HEK293 (cell line): Measurements from ENCODE around the gene NRG2.

Experiments
- CTCF ChIA-PET: fragments of 350-600 bp; formaldehyde crosslinking; extraction: SDS; loops from one replicate; lab custom pipeline; 2021; ENCODE audit warnings: antibody characterized with exemption; lab: Yijun Ruan, JAX
- POLR2A ChIA-PET: fragments of 300-600 bp; formaldehyde crosslinking; extraction: SDS; loops from one replicate; lab custom pipeline; 2020; ENCODE audit warnings: antibody characterized with exemption, inconsistent platforms; lab: Yijun Ruan, JAX
- H3K27ac ChIP-seq: fragments of 200-500 bp; sonication (Bioruptor generic); 2 replicates; pipeline ENCODE4 v1.5.1; 2014; ENCODE audit warnings: low read depth, low read length, control low read depth, inconsistent platforms; ENCODE audit errors: extremely low read depth
- H3K36me3 ChIP-seq, 2 experiments: fragments of 200-500 bp in 1 of 2; sonication (Bioruptor generic) in 1 of 2; 1 replicate in 1 of 2; 2 replicates in 1 of 2; pipeline ENCODE4 v1.5.1; 2014 to 2017; ENCODE audit warnings: inconsistent platforms in 2 of 2, low read length in 2 of 2; ENCODE audit not compliant: control insufficient read depth in 2 of 2, insufficient read depth in 1 of 2
- H3K4me1 ChIP-seq: fragments of 200-500 bp; sonication (Bioruptor generic); 2 replicates; pipeline ENCODE4 v1.5.1; 2014; ENCODE audit warnings: mild to moderate bottlenecking, low read length, inconsistent platforms; ENCODE audit not compliant: control insufficient read depth, insufficient read depth
- H3K4me3 ChIP-seq: 2 replicates; pipeline ENCODE4 v1.5.1; 2011; ENCODE audit warnings: low read depth, mild to moderate bottlenecking, control low read depth, low read length, moderate library complexity
- H3K9me3 ChIP-seq: fragments of 200-500 bp; sonication (Bioruptor generic); 2 replicates; pipeline ENCODE4 v1.5.1; 2014; ENCODE audit warnings: low read depth, low read length, inconsistent platforms; ENCODE audit not compliant: control insufficient read depth, insufficient read depth
- CTCF ChIP-seq: fragments of 450-650 bp; formaldehyde crosslinking; IDR thresholded peaks from 2 replicates; pipeline ENCODE4 v1.5.1; 2016; ENCODE audit warnings: missing biosample characterization, missing genetic modification characterization
- KLF9 ChIP-seq: fragments of 450-650 bp; formaldehyde crosslinking; IDR thresholded peaks from 2 replicates; pipeline ENCODE4 v1.5.1; 2016; ENCODE audit warnings: missing biosample characterization, missing genetic modification characterization, low read depth
- MYNN ChIP-seq: fragments of 450-650 bp; formaldehyde crosslinking; IDR thresholded peaks from 2 replicates; pipeline ENCODE4 v1.5.1; 2016; ENCODE audit warnings: missing biosample characterization, missing genetic modification characterization, borderline replicate concordance
- PRDM10 ChIP-seq: fragments of 450-650 bp; formaldehyde crosslinking; IDR thresholded peaks from 2 replicates; pipeline ENCODE4 v1.5.1; 2016; ENCODE audit warnings: missing biosample characterization, missing genetic modification characterization
- YY1 ChIP-seq: fragments of 450-650 bp; formaldehyde crosslinking; IDR thresholded peaks from 2 replicates; pipeline ENCODE4 v1.5.1; 2018; ENCODE audit warnings: missing biosample characterization, missing genetic modification characterization
- ZBTB48 ChIP-seq: fragments of 450-650 bp; formaldehyde crosslinking; IDR thresholded peaks from 2 replicates; pipeline ENCODE4 v1.5.1; 2016; ENCODE audit warnings: missing biosample characterization, missing genetic modification characterization
- ZNF23 ChIP-seq: fragments of 450-650 bp; formaldehyde crosslinking; IDR thresholded peaks from 2 replicates; pipeline ENCODE4 v1.5.1; 2016; ENCODE audit warnings: missing biosample characterization, missing genetic modification characterization, borderline replicate concordance
- ZNF24 ChIP-seq: fragments of 450-650 bp; formaldehyde crosslinking; IDR thresholded peaks from 2 replicates; pipeline ENCODE4 v1.5.1; 2016; ENCODE audit warnings: missing biosample characterization, missing genetic modification characterization
- ZNF423 ChIP-seq: fragments of 450-650 bp; formaldehyde crosslinking; IDR thresholded peaks from 2 replicates; pipeline ENCODE4 v1.5.1; 2016; ENCODE audit warnings: missing biosample characterization, missing genetic modification characterization
- ZNF449 ChIP-seq: fragments of 450-650 bp; formaldehyde crosslinking; IDR thresholded peaks from 2 replicates; pipeline ENCODE4 v1.5.1; 2017; ENCODE audit warnings: missing biosample characterization, mild to moderate bottlenecking, missing genetic modification characterization, moderate library complexity
- ZNF48 ChIP-seq: fragments of 450-650 bp; formaldehyde crosslinking; IDR thresholded peaks from 2 replicates; pipeline ENCODE4 v1.5.1; 2016; ENCODE audit warnings: missing biosample characterization, missing genetic modification characterization
- ZNF558 ChIP-seq: fragments of 450-650 bp; formaldehyde crosslinking; IDR thresholded peaks from 2 replicates; pipeline ENCODE4 v1.5.1; 2016; ENCODE audit warnings: missing biosample characterization, missing genetic modification characterization
- ZNF561 ChIP-seq: fragments of 450-650 bp; IDR thresholded peaks from 2 replicates; pipeline ENCODE4 v1.5.1; 2018; ENCODE audit warnings: missing biosample characterization, missing genetic modification characterization, borderline replicate concordance
- ZNF596 ChIP-seq: fragments of 450-650 bp; IDR thresholded peaks from 2 replicates; pipeline ENCODE4 v1.5.0; 2018; ENCODE audit warnings: missing biosample characterization, mild to moderate bottlenecking, missing genetic modification characterization, moderate library complexity
- ZNF624 ChIP-seq: fragments of 450-650 bp; formaldehyde crosslinking; IDR thresholded peaks from 2 replicates; pipeline ENCODE4 v1.5.1; 2017; ENCODE audit warnings: missing biosample characterization, missing genetic modification characterization
- ZNF654 ChIP-seq: fragments of 450-650 bp; formaldehyde crosslinking; IDR thresholded peaks from 2 replicates; pipeline ENCODE4 v1.5.1; 2016; ENCODE audit warnings: low read depth, missing biosample characterization, missing genetic modification characterization
- ZNF777 ChIP-seq: fragments of 450-650 bp; formaldehyde crosslinking; IDR thresholded peaks from 2 replicates; pipeline ENCODE4 v1.5.1; 2017; ENCODE audit warnings: missing biosample characterization, missing genetic modification characterization, borderline replicate concordance
- ZNF785 ChIP-seq: fragments of 450-650 bp; formaldehyde crosslinking; IDR thresholded peaks from 2 replicates; pipeline ENCODE4 v1.5.1; 2016; ENCODE audit warnings: missing biosample characterization, missing genetic modification characterization
- TF ChIP-seq, protein P1 (sequence below): fragments of 450-650 bp; formaldehyde crosslinking; IDR thresholded peaks from 2 replicates; pipeline ENCODE4 v1.5.1; 2016; ENCODE audit warnings: missing biosample characterization, missing genetic modification characterization, borderline replicate concordance
- TF ChIP-seq, protein P2 (sequence below): fragments of 450-650 bp; formaldehyde crosslinking; IDR thresholded peaks from 2 replicates; pipeline ENCODE4 v1.5.1; 2016; ENCODE audit warnings: missing biosample characterization, missing genetic modification characterization

The NRG2 gene

DNA sequence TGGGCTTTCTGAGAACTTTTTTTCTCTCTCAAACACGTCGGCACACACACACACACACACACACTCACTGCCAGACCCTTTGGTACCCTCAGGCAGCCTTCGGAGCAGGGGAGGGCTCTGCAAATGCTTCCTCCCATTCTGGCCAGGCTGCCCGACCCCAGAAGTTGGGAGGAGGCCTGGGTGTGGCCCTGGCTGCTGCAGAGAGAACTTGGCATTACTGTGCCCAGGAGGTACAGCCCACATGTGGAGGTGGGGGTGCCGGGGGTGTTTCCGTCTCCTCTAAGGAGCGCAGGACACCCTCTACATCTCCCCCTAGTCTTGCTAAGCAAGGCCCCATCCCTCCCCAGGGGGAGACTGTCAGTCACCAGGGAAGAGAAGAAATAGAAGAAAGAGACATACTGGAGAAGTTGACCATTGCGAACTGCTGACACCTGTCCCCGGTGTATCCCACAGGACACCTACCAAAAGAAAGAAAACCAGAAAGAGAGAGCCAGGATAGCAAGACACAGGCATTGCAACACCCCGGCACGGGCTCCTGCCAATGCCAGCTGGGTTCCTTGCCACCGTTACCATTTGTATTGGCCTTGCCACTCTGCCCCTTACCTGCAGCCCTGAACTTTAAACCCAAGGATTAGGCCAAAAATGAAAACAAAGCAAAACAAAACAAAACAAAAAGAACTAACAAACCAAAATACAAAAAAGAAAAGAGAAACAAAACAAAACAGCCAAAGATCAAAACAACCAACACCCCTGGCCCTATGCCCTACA, 178.2 kb downstream of the NRG2 start (continued):
- TF ChIP-seq PRDM10 (no peak), ZNF423 (tag by site-specific recombination) (no peak), ZNF624 (tag by site-specific recombination) (no peak), ZNF449 (no peak), KLF9 (tag by site-specific recombination) (no peak), ZNF48 (tag by site-specific recombination) (no peak)
- TF ChIP-seq, protein P1, sequence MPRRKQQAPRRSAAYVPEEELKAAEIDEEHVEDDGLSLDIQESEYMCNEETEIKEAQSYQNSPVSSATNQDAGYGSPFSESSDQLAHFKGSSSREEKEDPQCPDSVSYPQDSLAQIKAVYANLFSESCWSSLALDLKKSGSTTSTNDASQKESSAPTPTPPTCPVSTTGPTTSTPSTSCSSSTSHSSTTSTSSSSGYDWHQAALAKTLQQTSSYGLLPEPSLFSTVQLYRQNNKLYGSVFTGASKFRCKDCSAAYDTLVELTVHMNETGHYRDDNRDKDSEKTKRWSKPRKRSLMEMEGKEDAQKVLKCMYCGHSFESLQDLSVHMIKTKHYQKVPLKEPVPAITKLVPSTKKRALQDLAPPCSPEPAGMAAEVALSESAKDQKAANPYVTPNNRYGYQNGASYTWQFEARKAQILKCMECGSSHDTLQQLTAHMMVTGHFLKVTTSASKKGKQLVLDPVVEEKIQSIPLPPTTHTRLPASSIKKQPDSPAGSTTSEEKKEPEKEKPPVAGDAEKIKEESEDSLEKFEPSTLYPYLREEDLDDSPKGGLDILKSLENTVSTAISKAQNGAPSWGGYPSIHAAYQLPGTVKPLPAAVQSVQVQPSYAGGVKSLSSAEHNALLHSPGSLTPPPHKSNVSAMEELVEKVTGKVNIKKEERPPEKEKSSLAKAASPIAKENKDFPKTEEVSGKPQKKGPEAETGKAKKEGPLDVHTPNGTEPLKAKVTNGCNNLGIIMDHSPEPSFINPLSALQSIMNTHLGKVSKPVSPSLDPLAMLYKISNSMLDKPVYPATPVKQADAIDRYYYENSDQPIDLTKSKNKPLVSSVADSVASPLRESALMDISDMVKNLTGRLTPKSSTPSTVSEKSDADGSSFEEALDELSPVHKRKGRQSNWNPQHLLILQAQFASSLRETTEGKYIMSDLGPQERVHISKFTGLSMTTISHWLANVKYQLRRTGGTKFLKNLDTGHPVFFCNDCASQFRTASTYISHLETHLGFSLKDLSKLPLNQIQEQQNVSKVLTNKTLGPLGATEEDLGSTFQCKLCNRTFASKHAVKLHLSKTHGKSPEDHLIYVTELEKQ (tag by site-specific recombination) = no peak
- TF ChIP-seq, all 188 proteins: peak for 0

GRCh38 chr5:139863855-139864558, 179.1 kb downstream of the NRG2 start:
- POLR2A ChIA-PET = no interaction called here

More at GRCh38 chr5:139863855-139864558, 179.1 kb downstream of the NRG2 start:
- no peaks in the 10 kb centered on the region for H3K9me3 ChIP-seq
- peak; percentile 62; the same call in 1 of the 2 replicates for TF ChIP-seq YY1
- TF ChIP-seq ZNF785 (tag by site-specific recombination) = no peak
- no peak for TF ChIP-seq ZNF777 (tag by site-specific recombination)
- TF ChIP-seq, protein P2, sequence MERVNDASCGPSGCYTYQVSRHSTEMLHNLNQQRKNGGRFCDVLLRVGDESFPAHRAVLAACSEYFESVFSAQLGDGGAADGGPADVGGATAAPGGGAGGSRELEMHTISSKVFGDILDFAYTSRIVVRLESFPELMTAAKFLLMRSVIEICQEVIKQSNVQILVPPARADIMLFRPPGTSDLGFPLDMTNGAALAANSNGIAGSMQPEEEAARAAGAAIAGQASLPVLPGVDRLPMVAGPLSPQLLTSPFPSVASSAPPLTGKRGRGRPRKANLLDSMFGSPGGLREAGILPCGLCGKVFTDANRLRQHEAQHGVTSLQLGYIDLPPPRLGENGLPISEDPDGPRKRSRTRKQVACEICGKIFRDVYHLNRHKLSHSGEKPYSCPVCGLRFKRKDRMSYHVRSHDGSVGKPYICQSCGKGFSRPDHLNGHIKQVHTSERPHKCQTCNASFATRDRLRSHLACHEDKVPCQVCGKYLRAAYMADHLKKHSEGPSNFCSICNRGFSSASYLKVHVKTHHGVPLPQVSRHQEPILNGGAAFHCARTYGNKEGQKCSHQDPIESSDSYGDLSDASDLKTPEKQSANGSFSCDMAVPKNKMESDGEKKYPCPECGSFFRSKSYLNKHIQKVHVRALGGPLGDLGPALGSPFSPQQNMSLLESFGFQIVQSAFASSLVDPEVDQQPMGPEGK = no peak
- peak; percentile 49 for TF ChIP-seq CTCF
- no peak for TF ChIP-seq ZNF23 (tag by site-specific recombination)
- no peak for TF ChIP-seq ZNF24 (tag by site-specific recombination)
- no peak for TF ChIP-seq ZNF596 (tag by site-specific recombination)
- no peak for TF ChIP-seq ZBTB48 (tag by site-specific recombination)
- TF ChIP-seq MYNN = no peak
- peak; percentile 42 for TF ChIP-seq ZNF654 (tag by site-specific recombination)
- no peak for TF ChIP-seq ZNF558 (tag by site-specific recombination)
- no peak for TF ChIP-seq ZNF561 (tag by site-specific recombination)
- H3K27ac ChIP-seq = no peak overlapping the region
- CTCF ChIA-PET = interaction anchor here (0.6 to 8.1 kb wide), 28 partner anchors 9 to 460 kb away, joined by 3 to 85 read pairs (median 3); partner anchors contain the start of gene SPATA24
- H3K4me1 ChIP-seq = no peaks in the 10 kb centered on the region
- peaks cover 0 to 3% of the 10 kb centered on the region in 2 experiments; a peak in 1 of 3 replicates for H3K36me3 ChIP-seq
- no peak overlapping the region for H3K4me3 ChIP-seq
